H1 (cell line): Measurements from ENCODE around the gene CXCR5. TPM values are rescaled to one million over a fixed set of nuclear protein-coding genes. Genes with fewer than 3 reads are reported as not detected.
A peak's percentile ranks its signal among the peaks of the same experiment; 100 is the strongest.

Experiments used
- KDM4A ChIP-seq: IDR thresholded peaks from one replicate; pipeline ENCODE4 v1.7.1; 2012; ENCODE audit warnings: low read depth, mild to moderate bottlenecking, moderate library complexity, low read length, inconsistent platforms; ENCODE audit not compliant: severe bottlenecking
- NANOG ChIP-seq: IDR thresholded peaks from 2 replicates; pipeline ENCODE4 v1.6.1; 2011; ENCODE audit warnings: low read length, low read depth, mild to moderate bottlenecking, inconsistent platforms; ENCODE audit not compliant: insufficient read depth, poor library complexity, severe bottlenecking
- PHF8 ChIP-seq: fragments of 200-600 bp; sonication (generic); conservative IDR thresholded peaks from 2 replicates; pipeline ENCODE4 v1.7.1; 2012; ENCODE audit warnings: low read depth, mild to moderate bottlenecking, inconsistent platforms, low read length, moderate library complexity
- RAD21 ChIP-seq, 2 experiments: IDR thresholded peaks in 1 of 2; conservative IDR thresholded peaks in 1 of 2; 2 replicates each; pipeline ENCODE4 v1.6.1; 2011; ENCODE audit warnings: low read depth in 2 of 2, low read length in 2 of 2, improper control_type of control experiment in 1 of 2, inconsistent platforms in 1 of 2, mild to moderate bottlenecking in 1 of 2, moderate library complexity in 1 of 2
- RBBP5 ChIP-seq: IDR thresholded peaks from 2 replicates; pipeline ENCODE4 v1.7.1; 2012; ENCODE audit warnings: low read depth, mild to moderate bottlenecking, inconsistent platforms, low read length, moderate library complexity, borderline replicate concordance
- TCF12 ChIP-seq: IDR thresholded peaks from 2 replicates; pipeline ENCODE4 v1.6.1; 2011; ENCODE audit warnings: low read depth, mild to moderate bottlenecking, low read length
- polyA plus RNA-seq, 7 experiments: library from polyadenylated mRNA; depleted of rRNA in 3 of 7; stranded (reverse) in 5 of 7; unstranded in 2 of 7; fragments of >200 nt in 5 of 7; fragments of 200-250 nt in 2 of 7; gene quantifications; 1 replicate in 5 of 7; 2 replicates in 1 of 7; 4 replicates in 1 of 7; pipeline versions ENCODE4 v1.2.1 to v1.2.3, GENCODE V29; 2011 to 2013; ENCODE audit warnings: missing spikeins in 2 of 7, mixed read lengths in 2 of 7
- total RNA-seq: library from RNA; stranded (reverse); fragmentation: NEBNext Ultra II Directional; extraction: Animal tissue kit (Norgen Biotek cat#: 25700); gene quantifications from 2 replicates; pipeline ENCODE4 v1.2.1, GENCODE V29; 2021
- TF ChIP-seq, protein P1 (sequence below): fragments of 300-600 bp; sonication (generic); IDR thresholded peaks from 2 replicates; pipeline ENCODE4 v1.7.1; 2012; ENCODE audit warnings: low read length, moderate library complexity, mild to moderate bottlenecking, inconsistent platforms; ENCODE audit not compliant: insufficient replicate concordance
- TF ChIP-seq, protein P2 (sequence below): IDR thresholded peaks from 2 replicates; pipeline ENCODE4 v1.6.1; 2012; ENCODE audit warnings: inconsistent platforms

CXCR5 gene
- total and polyA plus RNA-seq, 2 of the 8 experiments (the other 6 are each of a cell fraction or from before 2014, with no cell fraction given): not detected

DNA sequence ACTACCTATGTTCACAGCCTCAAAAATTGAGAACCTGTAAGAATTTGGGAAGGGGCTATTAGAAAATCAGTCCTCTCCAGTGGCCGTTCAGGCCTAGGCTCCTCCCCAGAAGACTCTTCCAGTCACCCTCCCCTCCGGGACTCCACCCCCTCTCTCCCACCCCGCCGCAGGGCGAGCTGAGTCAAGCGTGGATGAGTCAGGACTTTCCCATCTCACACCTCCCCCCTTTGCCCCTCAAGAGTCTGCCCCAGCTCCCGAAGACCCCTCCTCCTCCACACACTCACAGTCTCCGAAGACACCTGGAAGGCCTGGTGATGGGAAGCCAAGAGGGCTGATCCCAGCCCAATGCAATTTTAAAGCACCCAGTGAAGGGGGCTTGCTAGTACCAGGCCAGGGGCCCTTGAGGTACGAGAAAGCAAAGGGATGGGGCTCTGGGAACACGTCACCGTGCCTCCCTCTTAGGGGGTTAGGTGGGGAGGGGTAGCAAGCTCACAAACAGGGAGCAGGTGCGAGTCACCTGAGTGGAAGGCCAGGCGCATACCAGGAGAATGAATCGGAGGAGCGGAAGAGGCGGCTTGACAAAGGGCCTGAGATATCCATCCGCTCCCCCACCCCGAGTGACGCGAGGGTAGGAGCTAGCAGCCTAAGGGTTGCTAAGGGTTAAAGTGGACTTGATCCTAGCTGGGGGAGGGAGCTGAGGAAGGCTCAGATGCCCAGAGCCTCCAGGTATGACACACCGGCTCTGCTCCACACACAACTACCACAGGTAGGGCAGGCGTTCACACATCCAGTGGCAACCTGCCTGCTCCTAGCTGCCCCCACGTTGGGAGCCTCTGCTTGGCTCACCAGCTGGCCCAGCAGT is 28.4 kb downstream of the CXCR5 start (continued):
- TF ChIP-seq, protein P1, sequence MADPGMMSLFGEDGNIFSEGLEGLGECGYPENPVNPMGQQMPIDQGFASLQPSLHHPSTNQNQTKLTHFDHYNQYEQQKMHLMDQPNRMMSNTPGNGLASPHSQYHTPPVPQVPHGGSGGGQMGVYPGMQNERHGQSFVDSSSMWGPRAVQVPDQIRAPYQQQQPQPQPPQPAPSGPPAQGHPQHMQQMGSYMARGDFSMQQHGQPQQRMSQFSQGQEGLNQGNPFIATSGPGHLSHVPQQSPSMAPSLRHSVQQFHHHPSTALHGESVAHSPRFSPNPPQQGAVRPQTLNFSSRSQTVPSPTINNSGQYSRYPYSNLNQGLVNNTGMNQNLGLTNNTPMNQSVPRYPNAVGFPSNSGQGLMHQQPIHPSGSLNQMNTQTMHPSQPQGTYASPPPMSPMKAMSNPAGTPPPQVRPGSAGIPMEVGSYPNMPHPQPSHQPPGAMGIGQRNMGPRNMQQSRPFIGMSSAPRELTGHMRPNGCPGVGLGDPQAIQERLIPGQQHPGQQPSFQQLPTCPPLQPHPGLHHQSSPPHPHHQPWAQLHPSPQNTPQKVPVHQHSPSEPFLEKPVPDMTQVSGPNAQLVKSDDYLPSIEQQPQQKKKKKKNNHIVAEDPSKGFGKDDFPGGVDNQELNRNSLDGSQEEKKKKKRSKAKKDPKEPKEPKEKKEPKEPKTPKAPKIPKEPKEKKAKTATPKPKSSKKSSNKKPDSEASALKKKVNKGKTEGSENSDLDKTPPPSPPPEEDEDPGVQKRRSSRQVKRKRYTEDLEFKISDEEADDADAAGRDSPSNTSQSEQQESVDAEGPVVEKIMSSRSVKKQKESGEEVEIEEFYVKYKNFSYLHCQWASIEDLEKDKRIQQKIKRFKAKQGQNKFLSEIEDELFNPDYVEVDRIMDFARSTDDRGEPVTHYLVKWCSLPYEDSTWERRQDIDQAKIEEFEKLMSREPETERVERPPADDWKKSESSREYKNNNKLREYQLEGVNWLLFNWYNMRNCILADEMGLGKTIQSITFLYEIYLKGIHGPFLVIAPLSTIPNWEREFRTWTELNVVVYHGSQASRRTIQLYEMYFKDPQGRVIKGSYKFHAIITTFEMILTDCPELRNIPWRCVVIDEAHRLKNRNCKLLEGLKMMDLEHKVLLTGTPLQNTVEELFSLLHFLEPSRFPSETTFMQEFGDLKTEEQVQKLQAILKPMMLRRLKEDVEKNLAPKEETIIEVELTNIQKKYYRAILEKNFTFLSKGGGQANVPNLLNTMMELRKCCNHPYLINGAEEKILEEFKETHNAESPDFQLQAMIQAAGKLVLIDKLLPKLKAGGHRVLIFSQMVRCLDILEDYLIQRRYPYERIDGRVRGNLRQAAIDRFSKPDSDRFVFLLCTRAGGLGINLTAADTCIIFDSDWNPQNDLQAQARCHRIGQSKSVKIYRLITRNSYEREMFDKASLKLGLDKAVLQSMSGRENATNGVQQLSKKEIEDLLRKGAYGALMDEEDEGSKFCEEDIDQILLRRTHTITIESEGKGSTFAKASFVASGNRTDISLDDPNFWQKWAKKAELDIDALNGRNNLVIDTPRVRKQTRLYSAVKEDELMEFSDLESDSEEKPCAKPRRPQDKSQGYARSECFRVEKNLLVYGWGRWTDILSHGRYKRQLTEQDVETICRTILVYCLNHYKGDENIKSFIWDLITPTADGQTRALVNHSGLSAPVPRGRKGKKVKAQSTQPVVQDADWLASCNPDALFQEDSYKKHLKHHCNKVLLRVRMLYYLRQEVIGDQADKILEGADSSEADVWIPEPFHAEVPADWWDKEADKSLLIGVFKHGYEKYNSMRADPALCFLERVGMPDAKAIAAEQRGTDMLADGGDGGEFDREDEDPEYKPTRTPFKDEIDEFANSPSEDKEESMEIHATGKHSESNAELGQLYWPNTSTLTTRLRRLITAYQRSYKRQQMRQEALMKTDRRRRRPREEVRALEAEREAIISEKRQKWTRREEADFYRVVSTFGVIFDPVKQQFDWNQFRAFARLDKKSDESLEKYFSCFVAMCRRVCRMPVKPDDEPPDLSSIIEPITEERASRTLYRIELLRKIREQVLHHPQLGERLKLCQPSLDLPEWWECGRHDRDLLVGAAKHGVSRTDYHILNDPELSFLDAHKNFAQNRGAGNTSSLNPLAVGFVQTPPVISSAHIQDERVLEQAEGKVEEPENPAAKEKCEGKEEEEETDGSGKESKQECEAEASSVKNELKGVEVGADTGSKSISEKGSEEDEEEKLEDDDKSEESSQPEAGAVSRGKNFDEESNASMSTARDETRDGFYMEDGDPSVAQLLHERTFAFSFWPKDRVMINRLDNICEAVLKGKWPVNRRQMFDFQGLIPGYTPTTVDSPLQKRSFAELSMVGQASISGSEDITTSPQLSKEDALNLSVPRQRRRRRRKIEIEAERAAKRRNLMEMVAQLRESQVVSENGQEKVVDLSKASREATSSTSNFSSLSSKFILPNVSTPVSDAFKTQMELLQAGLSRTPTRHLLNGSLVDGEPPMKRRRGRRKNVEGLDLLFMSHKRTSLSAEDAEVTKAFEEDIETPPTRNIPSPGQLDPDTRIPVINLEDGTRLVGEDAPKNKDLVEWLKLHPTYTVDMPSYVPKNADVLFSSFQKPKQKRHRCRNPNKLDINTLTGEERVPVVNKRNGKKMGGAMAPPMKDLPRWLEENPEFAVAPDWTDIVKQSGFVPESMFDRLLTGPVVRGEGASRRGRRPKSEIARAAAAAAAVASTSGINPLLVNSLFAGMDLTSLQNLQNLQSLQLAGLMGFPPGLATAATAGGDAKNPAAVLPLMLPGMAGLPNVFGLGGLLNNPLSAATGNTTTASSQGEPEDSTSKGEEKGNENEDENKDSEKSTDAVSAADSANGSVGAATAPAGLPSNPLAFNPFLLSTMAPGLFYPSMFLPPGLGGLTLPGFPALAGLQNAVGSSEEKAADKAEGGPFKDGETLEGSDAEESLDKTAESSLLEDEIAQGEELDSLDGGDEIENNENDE: no peak
- TF ChIP-seq RAD21 (IDR thresholded peaks at IDR 0.05 in 1 of 2, conservative IDR thresholded peaks at IDR 0.05 in 1 of 2; ENCODE audit: low read depth in 2 of 2, low read length in 2 of 2) (no peak), RBBP5 (peak; percentile 85), KDM4A (no peak), TCF12 (peak; percentile 72; the same call in 1 of the 2 replicates), PHF8 (no peak), NANOG (no peak)
- TF ChIP-seq, protein P2, sequence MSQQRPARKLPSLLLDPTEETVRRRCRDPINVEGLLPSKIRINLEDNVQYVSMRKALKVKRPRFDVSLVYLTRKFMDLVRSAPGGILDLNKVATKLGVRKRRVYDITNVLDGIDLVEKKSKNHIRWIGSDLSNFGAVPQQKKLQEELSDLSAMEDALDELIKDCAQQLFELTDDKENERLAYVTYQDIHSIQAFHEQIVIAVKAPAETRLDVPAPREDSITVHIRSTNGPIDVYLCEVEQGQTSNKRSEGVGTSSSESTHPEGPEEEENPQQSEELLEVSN: no peak; the same call in 1 of the 2 replicates
